IgD-negative memory B cell (primary cell): ENCODE measurements around the gene PTPRG. TPM values are rescaled to one million over a fixed set of nuclear protein-coding genes. Genes with fewer than 3 reads are reported as not detected.

Experiments
- H3K27ac Mint-ChIP-seq, 3 donors: one replicate each; pipeline ENCODE4 v1.8.0; 2020 to 2022; ENCODE audit warnings: mild to moderate bottlenecking in 3 of 3, mixed read lengths in 3 of 3, moderate library complexity in 1 of 3
- H3K27me3 Mint-ChIP-seq: one replicate; pipeline ENCODE4 v1.8.0; 2021; ENCODE audit warnings: mixed read lengths
- H3K36me3 Mint-ChIP-seq: one replicate; pipeline ENCODE4 v1.8.0; 2020; ENCODE audit warnings: mild to moderate bottlenecking, mixed read lengths
- H3K4me1 Mint-ChIP-seq, 3 donors: one replicate each; pipeline ENCODE4 v1.8.0; 2020 to 2022; ENCODE audit warnings: mixed read lengths in 3 of 3, mild to moderate bottlenecking in 1 of 3
- H3K4me3 Mint-ChIP-seq, 4 donors: one replicate each; pipeline ENCODE4 v1.8.0; 2020 to 2022; ENCODE audit warnings: mild to moderate bottlenecking in 4 of 4, mixed read lengths in 4 of 4, moderate library complexity in 3 of 4
- H3K9me3 Mint-ChIP-seq, 3 donors: one replicate each; pipeline ENCODE4 v1.8.0; 2020 to 2021; ENCODE audit warnings: mixed read lengths in 3 of 3, mild to moderate bottlenecking in 1 of 3
- polyA plus RNA-seq: library from polyadenylated mRNA; unstranded; fragments of 300-500 nt; fragmentation: Illumina TruSeq; gene quantifications from one replicate; pipeline ENCODE4 v1.2.3, GENCODE V29; 2021

Gene PTPRG
- polyA plus RNA-seq, 1 donor from 2014 or later, result 1.9 TPM

- Mint-ChIP-seq H3K9me3 (peaks cover 0 to 2% (median 0%) of the 10 kb centered on the region in 3 donors), H3K36me3 (peaks cover 2% of the 10 kb centered on the region), H3K4me1 (no peaks in the 10 kb centered on the region), H3K27me3 (no peaks in the 10 kb centered on the region), H3K27ac (no peak overlapping the region), H3K4me3 (no peak overlapping the region)
Measured at GRCh38 chr3:61957259-61957658, 395.9 kb downstream of the PTPRG start.

DNA sequence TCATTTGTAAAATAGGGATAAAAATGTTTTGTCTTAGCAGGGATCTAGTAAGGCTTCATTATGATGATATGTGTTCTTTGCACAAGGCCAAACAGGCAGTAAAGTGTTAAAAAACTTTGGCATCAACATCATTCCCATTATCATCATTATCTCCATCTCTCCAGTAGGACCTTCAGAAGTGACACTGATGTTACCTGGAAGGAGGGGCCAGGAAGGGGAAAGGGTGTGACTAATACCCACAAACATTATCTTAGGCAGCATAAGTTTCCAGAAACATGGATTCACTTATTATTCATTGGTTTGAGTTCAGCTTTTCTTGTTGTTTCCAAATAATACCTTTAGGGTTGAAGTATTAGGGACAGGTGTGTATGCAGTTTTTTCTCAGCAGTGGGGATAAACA, 399.6 kb downstream of the PTPRG start:
- H3K9me3 Mint-ChIP-seq, result peaks cover under 1 to 4% (median 2%) of the 10 kb centered on the region in 3 donors

GRCh38 chr3:61961900-61962299, 400.5 kb downstream of the PTPRG start:
- Mint-ChIP-seq H3K27me3 (no peaks in the 10 kb centered on the region), H3K4me3 (no peak overlapping the region), H3K36me3 (no peaks in the 10 kb centered on the region)

More for the DNA sequence above, 399.6 kb downstream of the PTPRG start:
- H3K4me1 Mint-ChIP-seq, result no peaks in the 10 kb centered on the region
- no peaks in the 10 kb centered on the region for H3K27me3 Mint-ChIP-seq
- H3K4me3 Mint-ChIP-seq, result no peak overlapping the region
- peaks cover 2% of the 10 kb centered on the region for H3K36me3 Mint-ChIP-seq
- H3K27ac Mint-ChIP-seq, result no peak overlapping the region

GRCh38 chr3:61964566-61964965, 403.2 kb downstream of the PTPRG start:
- H3K4me3 Mint-ChIP-seq, result no peak overlapping the region
- H3K27ac Mint-ChIP-seq, result peak overlapping the region in 1 of 3 donors; percentile 76
- H3K27me3 Mint-ChIP-seq, result no peaks in the 10 kb centered on the region
- H3K9me3 Mint-ChIP-seq, result peaks cover 2 to 5% (median 4%) of the 10 kb centered on the region in 3 donors
- peaks cover 0 to 1% (median 0%) of the 10 kb centered on the region in 3 donors for H3K4me1 Mint-ChIP-seq
- no peaks in the 10 kb centered on the region for H3K36me3 Mint-ChIP-seq

More at GRCh38 chr3:61961900-61962299, 400.5 kb downstream of the PTPRG start:
- Mint-ChIP-seq H3K27ac (no peak overlapping the region), H3K9me3 (peaks cover 2 to 5% (median 4%) of the 10 kb centered on the region in 3 donors), H3K4me1 (no peaks in the 10 kb centered on the region)

- Mint-ChIP-seq H3K27ac (no peak overlapping the region), H3K36me3 (no peaks in the 10 kb centered on the region), H3K27me3 (no peaks in the 10 kb centered on the region), H3K4me1 (peaks cover 0 to 1% (median 0%) of the 10 kb centered on the region in 3 donors), H3K4me3 (no peak overlapping the region), H3K9me3 (peaks cover 2 to 5% (median 4%) of the 10 kb centered on the region in 3 donors)
Measured at GRCh38 chr3:61965770-61966131, 404.4 kb downstream of the PTPRG start.

GRCh38 chr3:61966200-61966599, 404.8 kb downstream of the PTPRG start:
- Mint-ChIP-seq H3K4me1 (peaks cover 0 to 1% (median 0%) of the 10 kb centered on the region in 3 donors), H3K27ac (no peak overlapping the region), H3K9me3 (peaks cover 2 to 5% (median 4%) of the 10 kb centered on the region in 3 donors), H3K4me3 (no peak overlapping the region), H3K27me3 (no peaks in the 10 kb centered on the region), H3K36me3 (no peaks in the 10 kb centered on the region)

GRCh38 chr3:61967019-61967418, 405.6 kb downstream of the PTPRG start:
- Mint-ChIP-seq H3K27ac (no peak overlapping the region), H3K27me3 (no peaks in the 10 kb centered on the region), H3K36me3 (no peaks in the 10 kb centered on the region), H3K9me3 (peaks cover 2 to 5% (median 2%) of the 10 kb centered on the region in 3 donors), H3K4me1 (peaks cover 0 to 1% (median 0%) of the 10 kb centered on the region in 3 donors), H3K4me3 (no peak overlapping the region)

GRCh38 chr3:61967937-61968336, 406.6 kb downstream of the PTPRG start:
- Mint-ChIP-seq H3K36me3 (no peaks in the 10 kb centered on the region), H3K27me3 (no peaks in the 10 kb centered on the region), H3K27ac (no peak overlapping the region), H3K4me3 (no peak overlapping the region), H3K4me1 (peaks cover 0 to 1% (median 0%) of the 10 kb centered on the region in 3 donors), H3K9me3 (peaks cover 2 to 5% (median 2%) of the 10 kb centered on the region in 3 donors)

GRCh38 chr3:61974662-61975061, 413.3 kb downstream of the PTPRG start:
- no peaks in the 10 kb centered on the region for H3K27me3 Mint-ChIP-seq
- no peaks in the 10 kb centered on the region for H3K4me1 Mint-ChIP-seq
- no peak overlapping the region for H3K27ac Mint-ChIP-seq
- no peak overlapping the region for H3K4me3 Mint-ChIP-seq
- no peaks in the 10 kb centered on the region for H3K36me3 Mint-ChIP-seq
- H3K9me3 Mint-ChIP-seq, result peaks cover 0 to 4% (median 0%) of the 10 kb centered on the region in 3 donors

DNA sequence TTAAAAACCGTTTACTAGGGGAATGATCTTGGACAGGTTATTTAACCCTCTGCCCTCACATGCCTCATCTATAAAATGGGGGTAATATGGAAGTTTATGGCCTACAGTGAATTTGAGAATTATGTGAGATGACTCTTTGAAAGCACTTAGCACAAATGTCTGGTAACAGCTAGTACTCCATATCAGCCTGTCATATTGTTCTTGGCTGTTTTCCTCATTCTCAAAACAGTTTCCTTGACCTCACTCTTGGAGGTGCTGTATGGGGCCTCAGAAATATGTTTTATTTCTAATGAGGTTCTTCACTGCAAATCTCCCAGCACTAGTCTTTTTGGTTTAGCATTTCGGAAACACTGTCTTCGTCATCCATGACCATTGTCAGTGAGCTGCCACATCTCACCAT, 413.8 kb downstream of the PTPRG start:
- H3K4me1 Mint-ChIP-seq, result peaks cover 0 to 2% (median 0%) of the 10 kb centered on the region in 3 donors
- H3K36me3 Mint-ChIP-seq, result no peaks in the 10 kb centered on the region
- H3K4me3 Mint-ChIP-seq, result no peak overlapping the region
- no peaks in the 10 kb centered on the region for H3K27me3 Mint-ChIP-seq
- no peak overlapping the region for H3K27ac Mint-ChIP-seq
- H3K9me3 Mint-ChIP-seq, result peaks cover 0 to 4% (median 0%) of the 10 kb centered on the region in 3 donors

- H3K36me3 Mint-ChIP-seq, result no peaks in the 10 kb centered on the region
- peaks cover 0 to 2% (median 0%) of the 10 kb centered on the region in 3 donors for H3K4me1 Mint-ChIP-seq
- no peak overlapping the region for H3K4me3 Mint-ChIP-seq
- H3K27ac Mint-ChIP-seq, result no peak overlapping the region
- no peaks in the 10 kb centered on the region for H3K27me3 Mint-ChIP-seq
- peaks cover 0 to 4% (median 0%) of the 10 kb centered on the region in 3 donors for H3K9me3 Mint-ChIP-seq
Measured at GRCh38 chr3:61975936-61976335, 414.6 kb downstream of the PTPRG start.

DNA sequence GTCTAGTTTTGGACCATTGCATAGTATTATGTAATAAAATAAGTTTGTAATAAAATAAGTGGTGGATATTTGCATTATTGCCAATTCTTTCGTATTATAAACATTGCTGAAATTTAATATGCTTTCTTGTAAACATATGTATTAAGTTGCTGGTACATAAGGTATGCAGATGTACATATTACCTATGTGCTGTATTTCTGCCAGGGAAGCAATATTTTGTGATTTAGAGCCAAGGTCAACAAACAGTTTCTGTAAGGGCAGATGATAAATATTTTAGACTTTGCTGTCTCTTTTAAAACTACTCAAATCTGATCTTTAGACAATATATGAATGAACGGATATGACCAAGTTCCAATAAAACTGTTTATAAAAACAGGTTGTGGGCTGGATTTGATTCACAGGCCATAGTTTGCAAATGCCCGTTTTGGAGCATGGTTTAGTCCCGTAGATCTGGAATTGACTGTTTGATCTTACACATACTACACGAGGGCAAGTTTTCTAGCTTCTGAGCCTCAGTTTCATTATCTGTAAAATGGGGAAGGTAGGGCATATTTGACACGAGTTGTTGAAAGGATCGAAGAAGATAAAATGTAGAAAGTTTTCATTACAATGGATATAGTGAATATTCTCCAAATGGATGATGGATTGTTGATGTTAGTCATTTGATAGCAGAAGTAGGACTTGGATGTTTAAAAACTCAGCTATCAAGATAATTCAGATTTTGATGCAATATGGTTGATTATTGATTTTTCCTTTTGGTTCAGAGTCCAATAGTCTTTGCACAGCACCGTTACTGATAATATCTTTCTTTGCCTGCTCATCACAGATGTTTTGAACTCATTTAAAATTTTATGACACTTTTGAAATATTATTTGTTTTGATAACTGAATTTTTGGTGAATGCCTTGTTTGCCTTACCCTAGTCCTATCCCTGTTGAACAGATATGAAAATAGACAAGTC, 417.4 kb downstream of the PTPRG start:
- Mint-ChIP-seq H3K4me3 (no peak overlapping the region), H3K27ac (no peak overlapping the region), H3K9me3 (peaks cover 0 to 4% (median 0%) of the 10 kb centered on the region in 3 donors), H3K4me1 (peaks cover 0 to 2% (median 0%) of the 10 kb centered on the region in 3 donors), H3K27me3 (no peaks in the 10 kb centered on the region), H3K36me3 (no peaks in the 10 kb centered on the region)

- Mint-ChIP-seq H3K36me3 (no peaks in the 10 kb centered on the region), H3K9me3 (peaks cover 0 to 4% (median 0%) of the 10 kb centered on the region in 3 donors), H3K4me3 (no peak overlapping the region), H3K27ac (no peak overlapping the region), H3K4me1 (peaks cover 0 to 2% (median 0%) of the 10 kb centered on the region in 3 donors), H3K27me3 (no peaks in the 10 kb centered on the region)
Measured at GRCh38 chr3:61979638-61980037, 418.3 kb downstream of the PTPRG start.

DNA sequence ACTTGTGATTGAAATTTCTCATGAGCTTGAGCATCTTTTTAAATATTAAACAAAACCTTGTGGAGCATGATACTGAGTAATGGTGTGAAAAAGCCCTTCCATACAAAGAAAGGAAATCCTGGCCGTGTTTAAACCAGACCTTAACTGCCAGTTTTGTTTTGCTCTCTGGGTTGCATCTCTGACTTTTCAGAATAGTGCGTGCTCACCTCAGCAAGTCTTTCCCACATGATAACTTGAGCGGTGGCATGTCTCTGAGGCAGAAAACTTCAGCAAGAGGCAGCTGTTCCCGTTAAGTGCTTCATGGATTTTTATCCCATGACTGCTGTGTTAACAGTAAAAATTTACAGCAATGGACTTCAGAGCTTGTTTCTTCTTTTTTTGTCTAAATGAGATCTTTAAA, 418.7 kb downstream of the PTPRG start:
- Mint-ChIP-seq H3K36me3 (no peaks in the 10 kb centered on the region), H3K4me3 (no peak overlapping the region), H3K9me3 (peaks cover 0 to 4% (median 0%) of the 10 kb centered on the region in 3 donors), H3K4me1 (peaks cover 0 to 2% (median 0%) of the 10 kb centered on the region in 3 donors), H3K27me3 (no peaks in the 10 kb centered on the region), H3K27ac (no peak overlapping the region)

DNA sequence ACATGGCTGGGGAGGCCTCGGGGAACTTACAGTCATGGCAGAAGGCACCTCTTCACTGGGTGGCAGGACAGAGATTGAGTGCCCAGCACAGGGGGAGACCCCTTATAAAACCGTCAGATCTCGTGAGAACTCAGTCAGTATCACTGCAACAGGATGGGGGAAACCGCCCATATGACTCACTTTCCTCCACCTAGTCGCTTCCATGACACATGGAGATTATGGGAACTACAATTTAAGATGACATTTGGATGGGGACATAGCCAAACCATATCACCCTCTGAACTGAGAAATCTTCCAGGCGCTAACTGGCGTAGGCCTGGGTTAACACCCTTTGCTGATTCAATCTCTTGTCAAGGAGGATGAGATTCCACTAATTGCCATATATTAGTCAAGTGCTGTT, 419.7 kb downstream of the PTPRG start:
- H3K27ac Mint-ChIP-seq, result no peak overlapping the region
- no peaks in the 10 kb centered on the region for H3K9me3 Mint-ChIP-seq
- no peak overlapping the region for H3K4me3 Mint-ChIP-seq
- H3K4me1 Mint-ChIP-seq, result peaks cover 0 to 2% (median 0%) of the 10 kb centered on the region in 3 donors
- H3K36me3 Mint-ChIP-seq, result no peaks in the 10 kb centered on the region
- no peaks in the 10 kb centered on the region for H3K27me3 Mint-ChIP-seq
